Keratinocyte (primary cell): ENCODE measurements around the gene SLC35E2B. TPM values are rescaled to one million over a fixed set of nuclear protein-coding genes. Genes with fewer than 3 reads are reported as not detected.

ENCODE experiments used
- DNase-seq: peaks from one replicate; pipeline ENCODE4 v3.0.0-alpha.2; 2011; ENCODE audit warnings: low read depth, missing footprints, low spot score
- FAIRE-seq: peaks from 2 replicates; lab custom pipeline; 2011; peaks lifted over from hg19 to GRCh38; lab: Jason Lieb, UNC
- H2AFZ ChIP-seq: 2 replicates; pipeline ENCODE4 v1.6.0; 2012; ENCODE audit warnings: low read length, control low read depth, inconsistent platforms; ENCODE audit not compliant: control insufficient read depth
- H3K27ac ChIP-seq: 2 replicates; pipeline ENCODE4 v1.5.1; 2011; ENCODE audit warnings: low read length; ENCODE audit not compliant: control insufficient read depth, insufficient read depth
- H3K27me3 ChIP-seq: 3 replicates; pipeline ENCODE4 v1.6.0; 2011; ENCODE audit warnings: low read length; ENCODE audit not compliant: control insufficient read depth, insufficient read depth; ENCODE audit errors: extremely low read depth
- H3K36me3 ChIP-seq, 2 experiments: 2 replicates in 1 of 2; 3 replicates in 1 of 2; pipeline ENCODE4 v1.5.1; 2011; ENCODE audit warnings: low read length in 2 of 2, mild to moderate bottlenecking in 1 of 2; ENCODE audit not compliant: control insufficient read depth in 2 of 2, insufficient read depth in 2 of 2; ENCODE audit errors: extremely low read depth in 1 of 2
- H3K4me1 ChIP-seq: 3 replicates; pipeline ENCODE4 v1.5.1; 2011; ENCODE audit warnings: low read length; ENCODE audit not compliant: control insufficient read depth, insufficient read depth; ENCODE audit errors: extremely low read depth
- H3K4me2 ChIP-seq: 3 replicates; pipeline ENCODE4 v1.6.0; 2011; ENCODE audit warnings: low read depth, low read length; ENCODE audit not compliant: control insufficient read depth, insufficient read depth; ENCODE audit errors: extremely low read depth
- H3K4me3 ChIP-seq, 3 experiments: fragments of 200-600 bp in 1 of 3; sonication (generic) in 1 of 3; 2 replicates in 2 of 3; 3 replicates in 1 of 3; pipeline ENCODE4 v1.5.1; 2011 to 2016; ENCODE audit warnings: low read length in 3 of 3, mild to moderate bottlenecking in 3 of 3, control low read depth in 2 of 3, inconsistent platforms in 1 of 3, low read depth in 1 of 3, mixed read lengths in 1 of 3, mixed run types in 1 of 3, moderate library complexity in 1 of 3; ENCODE audit not compliant: control insufficient read depth in 2 of 3, insufficient read depth in 2 of 3; ENCODE audit errors: extremely low read depth in 1 of 3
- H3K79me2 ChIP-seq: 2 replicates; pipeline ENCODE4 v1.6.0; 2012; ENCODE audit warnings: low read length; ENCODE audit not compliant: control insufficient read depth, insufficient read depth
- H3K9ac ChIP-seq: 3 replicates; pipeline ENCODE4 v1.6.0; 2011; ENCODE audit warnings: low read length; ENCODE audit not compliant: control insufficient read depth, insufficient read depth; ENCODE audit errors: extremely low read depth
- H3K9me1 ChIP-seq: 3 replicates; pipeline ENCODE4 v1.6.0; 2011; ENCODE audit warnings: low read length; ENCODE audit not compliant: control insufficient read depth, insufficient read depth; ENCODE audit errors: extremely low read depth
- H3K9me3 ChIP-seq: 2 replicates; pipeline ENCODE4 v1.5.1; 2012; ENCODE audit warnings: low read depth, low read length; ENCODE audit not compliant: control insufficient read depth
- H4K20me1 ChIP-seq: 3 replicates; pipeline ENCODE4 v1.6.0; 2011; ENCODE audit warnings: low read length; ENCODE audit not compliant: control insufficient read depth, insufficient read depth; ENCODE audit errors: extremely low read depth
- EZH2 ChIP-seq: IDR thresholded peaks from one replicate; pipeline ENCODE4 v1.6.1; 2012; ENCODE audit warnings: inconsistent platforms, mild to moderate bottlenecking, low read length, moderate library complexity
- dilution Hi-C: fragments of 300-500 bp; cut with MboI; formaldehyde crosslinking; loops from one replicate; pipeline ENCODE4 v1.7.0; 2020; ENCODE audit warnings: low sequenced_read_pairs; ENCODE audit not compliant: extremely low pct_ligation_motif_present
- polyA plus RNA-seq, 5 experiments: library from polyadenylated mRNA; depleted of rRNA in 3 of 5; stranded (reverse) in 3 of 5; stranded (forward) in 1 of 5; unstranded in 1 of 5; fragments of >200 nt; gene quantifications; 1 replicate in 1 of 5; 2 replicates in 3 of 5; 3 replicates in 1 of 5; pipeline versions ENCODE4 v1.2.1 to v1.2.3, GENCODE V29; 2011 to 2012; ENCODE audit warnings: missing spikeins in 2 of 5, low read depth in 1 of 5, low replicate concordance in 1 of 5
- TF ChIP-seq, protein P1 (sequence below), 3 experiments: IDR thresholded peaks in 1 of 3; conservative IDR thresholded peaks in 1 of 3; optimal IDR thresholded peaks in 1 of 3; 2 replicates in 2 of 3; 3 replicates in 1 of 3; pipeline versions ENCODE3 to v1.5.1; 2011; ENCODE audit warnings: low read length in 3 of 3, mild to moderate bottlenecking in 3 of 3, moderate library complexity in 2 of 3, control low read depth in 1 of 3, inconsistent platforms in 1 of 3; ENCODE audit not compliant: insufficient read depth in 2 of 3; ENCODE audit errors: extremely low read depth in 1 of 3

SLC35E2B gene
- polyA plus RNA-seq, 1 donor (not counting 4 experiments of a cell fraction or from before 2014, with no cell fraction given) = 10.3 TPM

DNA sequence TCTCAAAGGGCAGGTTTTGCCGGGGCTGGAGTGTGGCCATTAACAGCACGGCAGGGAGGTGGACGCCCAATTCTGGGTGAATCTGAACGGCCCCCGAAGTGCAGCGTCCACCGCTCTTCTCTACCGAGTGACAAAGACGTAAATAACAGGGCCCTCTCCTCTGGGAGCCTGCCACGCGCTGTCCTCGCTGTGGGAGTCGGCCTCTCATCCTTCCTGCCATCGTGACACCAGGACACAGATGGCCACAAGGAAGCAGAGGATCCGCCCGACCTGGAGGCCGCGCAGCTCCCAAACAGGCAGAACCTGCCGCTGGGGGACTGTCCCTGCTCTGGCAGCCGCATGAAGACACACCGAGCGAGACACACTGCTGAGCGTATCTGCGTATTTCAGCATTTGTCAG, 21.7 kb downstream of the SLC35E2B start:
- Histone ChIP-seq H3K27me3 (no peaks in the 10 kb centered on the region), H3K4me2 (no peak overlapping the region), H2AFZ (no peak overlapping the region), H3K36me3 (peaks cover 3 to 5% of the 10 kb centered on the region in 2 experiments), H3K9me1 (no peaks in the 10 kb centered on the region), H3K27ac (no peak overlapping the region), H3K4me1 (no peaks in the 10 kb centered on the region), H3K79me2 (no peaks in the 10 kb centered on the region), H3K4me3 (no peak overlapping the region), H4K20me1 (no peaks in the 10 kb centered on the region), H3K9ac (no peak overlapping the region), H3K9me3 (no peaks in the 10 kb centered on the region)
- TF ChIP-seq, protein P1, sequence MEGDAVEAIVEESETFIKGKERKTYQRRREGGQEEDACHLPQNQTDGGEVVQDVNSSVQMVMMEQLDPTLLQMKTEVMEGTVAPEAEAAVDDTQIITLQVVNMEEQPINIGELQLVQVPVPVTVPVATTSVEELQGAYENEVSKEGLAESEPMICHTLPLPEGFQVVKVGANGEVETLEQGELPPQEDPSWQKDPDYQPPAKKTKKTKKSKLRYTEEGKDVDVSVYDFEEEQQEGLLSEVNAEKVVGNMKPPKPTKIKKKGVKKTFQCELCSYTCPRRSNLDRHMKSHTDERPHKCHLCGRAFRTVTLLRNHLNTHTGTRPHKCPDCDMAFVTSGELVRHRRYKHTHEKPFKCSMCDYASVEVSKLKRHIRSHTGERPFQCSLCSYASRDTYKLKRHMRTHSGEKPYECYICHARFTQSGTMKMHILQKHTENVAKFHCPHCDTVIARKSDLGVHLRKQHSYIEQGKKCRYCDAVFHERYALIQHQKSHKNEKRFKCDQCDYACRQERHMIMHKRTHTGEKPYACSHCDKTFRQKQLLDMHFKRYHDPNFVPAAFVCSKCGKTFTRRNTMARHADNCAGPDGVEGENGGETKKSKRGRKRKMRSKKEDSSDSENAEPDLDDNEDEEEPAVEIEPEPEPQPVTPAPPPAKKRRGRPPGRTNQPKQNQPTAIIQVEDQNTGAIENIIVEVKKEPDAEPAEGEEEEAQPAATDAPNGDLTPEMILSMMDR (optimal IDR thresholded peaks at IDR 0.05 in 1 of 3, IDR thresholded peaks at IDR 0.05 in 1 of 3, conservative IDR thresholded peaks at IDR 0.05 in 1 of 3; ENCODE audit: extremely low read depth in 1 of 3, insufficient read depth in 2 of 3, low read length in 3 of 3) = no peak
- no peak for TF ChIP-seq EZH2
- FAIRE-seq (no peak), DNase-seq (no peak)
- dilution Hi-C loops = no loop called here

DNA sequence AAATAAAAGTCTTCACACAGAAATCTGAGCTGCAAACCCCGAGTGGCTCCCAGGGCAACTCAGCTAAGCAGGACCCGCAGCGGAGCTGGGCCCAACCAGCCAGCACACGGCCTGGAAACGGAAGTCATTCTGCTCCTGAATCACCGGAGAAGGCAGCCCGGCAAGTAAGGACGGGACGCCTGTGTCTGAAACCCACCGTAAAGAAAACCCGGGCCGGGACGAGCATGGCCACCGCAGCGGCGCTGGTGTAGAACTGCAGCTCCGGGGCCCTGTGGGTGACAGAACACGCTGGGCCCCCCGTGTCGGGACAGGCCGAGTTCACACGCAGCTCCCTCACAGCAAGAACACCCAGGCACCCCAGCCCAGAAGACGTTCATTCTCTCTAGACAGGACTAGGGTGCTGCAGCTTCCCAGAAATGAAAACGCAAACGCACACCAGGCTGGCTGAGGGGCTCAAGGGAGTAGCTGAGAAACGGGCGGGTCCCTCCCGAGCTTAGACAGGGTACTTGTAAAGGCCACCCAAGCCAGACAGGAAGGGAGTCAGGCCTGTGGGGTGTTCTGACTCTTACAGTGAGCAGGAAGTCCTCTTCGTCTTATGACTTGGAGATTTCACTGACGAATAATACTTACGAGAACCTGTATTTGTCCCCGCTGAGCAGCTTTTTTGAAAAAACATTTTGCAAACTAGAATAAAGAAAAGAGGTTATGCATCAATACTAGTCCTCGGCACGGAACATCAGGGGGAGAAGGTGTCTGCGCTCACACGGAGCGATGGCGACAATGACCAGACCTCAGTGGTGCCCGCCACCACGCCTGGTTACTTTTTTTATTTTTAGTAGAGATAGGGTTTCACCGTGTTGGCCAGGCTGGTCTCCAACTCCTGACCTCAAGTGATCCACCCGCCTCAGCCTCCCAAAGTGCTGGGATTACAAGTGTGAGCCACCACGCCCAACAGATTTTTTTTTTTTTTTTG, 22.8 kb downstream of the SLC35E2B start:
- no peaks in the 10 kb centered on the region for H3K9me1 ChIP-seq
- no peaks in the 10 kb centered on the region for H3K4me1 ChIP-seq
- no peak for TF ChIP-seq EZH2
- TF ChIP-seq, protein P1 (optimal IDR thresholded peaks at IDR 0.05 in 1 of 3, IDR thresholded peaks at IDR 0.05 in 1 of 3, conservative IDR thresholded peaks at IDR 0.05 in 1 of 3; ENCODE audit: extremely low read depth in 1 of 3, insufficient read depth in 2 of 3, low read length in 3 of 3) = no peak
- H3K36me3 ChIP-seq = peaks cover 10 to 13% of the 10 kb centered on the region in 2 experiments
- H3K79me2 ChIP-seq = no peaks in the 10 kb centered on the region
- H3K4me2 ChIP-seq = no peak overlapping the region
- H2AFZ ChIP-seq = no peak overlapping the region
- H3K27ac ChIP-seq = no peak overlapping the region
- H3K4me3 ChIP-seq = no peak overlapping the region
- dilution Hi-C loops = no loop called here
- H3K9me3 ChIP-seq = no peaks in the 10 kb centered on the region
- no peak overlapping the region for H3K9ac ChIP-seq
- FAIRE-seq (no peak), DNase-seq (no peak)
- H4K20me1 ChIP-seq = no peaks in the 10 kb centered on the region
- H3K27me3 ChIP-seq = no peaks in the 10 kb centered on the region
